DOHH2 (cell line): ENCODE results near the gene IER2.

Experiments
- H3F3A ChIP-seq: fragments of 200-600 bp; sonication (generic), shearing (Covaris generic); 2 replicates; pipeline ENCODE4 v1.6.0; 2016; ENCODE audit warnings: antibody characterized with exemption, mild to moderate bottlenecking; ENCODE audit not compliant: control insufficient read depth, insufficient read depth
- H3K27ac ChIP-seq: fragments of 200-600 bp; sonication (generic); 2 replicates; pipeline ENCODE4 v1.5.1; 2014; ENCODE audit warnings: low read depth, mild to moderate bottlenecking, low read length, moderate library complexity
- H3K27me3 ChIP-seq: fragments of 200-600 bp; sonication (generic); 2 replicates; pipeline ENCODE4 v1.6.1; 2014; ENCODE audit warnings: mild to moderate bottlenecking, low read length, mixed read lengths; ENCODE audit not compliant: control insufficient read depth
- H3K36me3 ChIP-seq: fragments of 200-600 bp; sonication (generic); 2 replicates; pipeline ENCODE4 v1.6.1; 2014; ENCODE audit warnings: mild to moderate bottlenecking, low read length, moderate library complexity, mixed read lengths; ENCODE audit not compliant: control insufficient read depth
- H3K4me1 ChIP-seq: fragments of 200-600 bp; sonication (generic); 2 replicates; pipeline ENCODE4 v1.6.1; 2014; ENCODE audit warnings: mild to moderate bottlenecking, low read length, mixed read lengths; ENCODE audit not compliant: control insufficient read depth
- H3K4me2 ChIP-seq: fragments of 200-600 bp; sonication (generic); 2 replicates; pipeline ENCODE4 v1.6.0; 2014; ENCODE audit warnings: mild to moderate bottlenecking, low read length, moderate library complexity
- H3K4me3 ChIP-seq: fragments of 200-600 bp; sonication (generic); 2 replicates; pipeline ENCODE4 v1.5.1; 2014; ENCODE audit warnings: mild to moderate bottlenecking, low read length, mixed read lengths
- H3K79me2 ChIP-seq: fragments of 200-600 bp; sonication (generic); 2 replicates; pipeline ENCODE4 v1.6.1; 2014; ENCODE audit warnings: mild to moderate bottlenecking, low read length, mixed read lengths; ENCODE audit not compliant: control insufficient read depth
- H3K9me2 ChIP-seq: fragments of 200-600 bp; sonication (generic); replicated peaks from 2 replicates; pipeline ENCODE4 v1.6.1; 2014; ENCODE audit warnings: mild to moderate bottlenecking, low read length, mixed read lengths; ENCODE audit not compliant: control insufficient read depth
- H3K9me3 ChIP-seq: fragments of 200-600 bp; sonication (generic); 2 replicates; pipeline ENCODE4 v1.6.1; 2014; ENCODE audit warnings: antibody characterized with exemption, low read length, mixed read lengths; ENCODE audit not compliant: control insufficient read depth, insufficient read depth
- H4K20me1 ChIP-seq: fragments of 200-600 bp; sonication (generic); 2 replicates; pipeline ENCODE4 v1.6.0; 2014; ENCODE audit warnings: low read depth, mild to moderate bottlenecking, antibody characterized with exemption, low read length, moderate library complexity; ENCODE audit not compliant: control insufficient read depth, insufficient read depth
- CTCF ChIP-seq: fragments of 200-600 bp; sonication (generic); IDR thresholded peaks from one replicate; pipeline ENCODE4 v1.5.1; 2014; ENCODE audit warnings: antibody characterized with exemption, mild to moderate bottlenecking, low read depth, low read length; ENCODE audit not compliant: poor library complexity, severe bottlenecking
- EZH2phosphoT487 ChIP-seq: fragments of 200-600 bp; sonication (generic); IDR thresholded peaks from 2 replicates; pipeline ENCODE4 v1.6.1; 2017; ENCODE audit warnings: borderline replicate concordance, mild to moderate bottlenecking, antibody characterized with exemption, low read length, moderate library complexity, mixed read lengths

Gene IER2, protein sequence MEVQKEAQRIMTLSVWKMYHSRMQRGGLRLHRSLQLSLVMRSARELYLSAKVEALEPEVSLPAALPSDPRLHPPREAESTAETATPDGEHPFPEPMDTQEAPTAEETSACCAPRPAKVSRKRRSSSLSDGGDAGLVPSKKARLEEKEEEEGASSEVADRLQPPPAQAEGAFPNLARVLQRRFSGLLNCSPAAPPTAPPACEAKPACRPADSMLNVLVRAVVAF

DNA sequence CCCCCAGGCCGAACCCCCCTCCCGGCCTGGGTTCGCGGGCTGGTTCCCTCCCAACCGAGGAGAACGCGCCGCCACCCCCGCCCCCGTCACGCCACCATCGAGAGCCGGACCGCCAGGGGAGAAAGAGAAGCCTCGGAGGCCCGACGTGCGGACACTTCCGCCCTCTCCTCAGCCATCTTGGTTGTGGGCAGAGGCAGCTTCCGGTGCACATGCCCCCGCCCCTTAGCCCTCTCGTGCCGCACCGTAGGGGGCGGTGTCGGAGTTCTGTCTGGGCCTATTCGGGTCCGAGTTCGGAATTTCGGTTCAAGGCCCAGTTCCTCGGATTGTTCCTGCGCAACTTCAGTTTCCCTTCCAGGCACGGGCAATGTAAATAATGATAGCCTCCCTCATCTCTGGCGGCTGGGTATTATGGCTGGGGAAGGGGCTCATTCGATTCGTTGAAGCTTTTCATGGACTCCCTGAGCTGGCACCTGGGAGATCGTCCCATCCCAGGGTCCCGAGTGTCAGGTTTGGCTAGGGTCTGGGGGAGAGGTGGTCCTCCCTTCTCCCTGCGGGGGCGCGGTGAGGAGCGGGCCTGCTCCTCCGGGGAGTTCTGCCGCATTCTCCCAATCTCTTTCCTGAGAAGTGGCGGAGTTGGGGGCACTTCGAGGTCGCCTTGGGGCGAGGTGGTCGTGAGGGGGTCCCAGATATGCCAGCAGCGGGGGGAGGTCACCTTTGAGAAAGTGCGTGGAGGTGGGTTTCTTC, at the start of gene IER2, which contains the start of gene STX10:
IER2 (plus strand) TSS at position 225 of the 744 bp plus-strand sequence. CDS start 2,776 bp downstream, outside the sequence.
STX10 (minus strand) TSS at position 189 of the 744 bp plus-strand sequence. CDS start 202 bp downstream, outside the sequence.
- Histone ChIP-seq H3K36me3 (peaks cover 36% of the 10 kb centered on the region), H3K4me3 (peak within 1 kb of the TSS; percentile 96), H3K9me3 (no peaks in the 10 kb centered on the region), H3K4me1 (peaks cover 34% of the 10 kb centered on the region), H4K20me1 (peaks cover 8% of the 10 kb centered on the region; the same call in 1 of the 2 replicates), H3K4me2 (peak within 1 kb of the TSS; percentile 78), H3K27me3 (no peaks in the 10 kb centered on the region), H3K79me2 (peaks cover 54% of the 10 kb centered on the region), H3F3A (peaks cover 20% of the 10 kb centered on the region), H3K9me2 (no peaks in the 10 kb centered on the region), H3K27ac (peak within 1 kb of the TSS; percentile 98)
- TF ChIP-seq CTCF = peak; percentile 56
- no peak for TF ChIP-seq EZH2phosphoT487

GRCh38 chr19:13100841-13101589, 49.2 kb upstream of the IER2 start:
- H3K4me3 ChIP-seq = peak overlapping the region; percentile 86
- peaks cover 64% of the 10 kb centered on the region for H3K79me2 ChIP-seq
- peak; percentile 92 for TF ChIP-seq CTCF
- TF ChIP-seq EZH2phosphoT487 = no peak
- no peaks in the 10 kb centered on the region for H3K9me2 ChIP-seq
- peaks cover 44% of the 10 kb centered on the region for H3K36me3 ChIP-seq
- H3K4me2 ChIP-seq = peak overlapping the region; percentile 100
- H3K27me3 ChIP-seq = no peaks in the 10 kb centered on the region
- H3K27ac ChIP-seq = peak overlapping the region; percentile 99
- peaks cover 84% of the 10 kb centered on the region for H3K4me1 ChIP-seq
- H3F3A ChIP-seq = peaks cover 46% of the 10 kb centered on the region
- H3K9me3 ChIP-seq = no peaks in the 10 kb centered on the region
- H4K20me1 ChIP-seq = no peaks in the 10 kb centered on the region; the same call in 1 of the 2 replicates

DNA sequence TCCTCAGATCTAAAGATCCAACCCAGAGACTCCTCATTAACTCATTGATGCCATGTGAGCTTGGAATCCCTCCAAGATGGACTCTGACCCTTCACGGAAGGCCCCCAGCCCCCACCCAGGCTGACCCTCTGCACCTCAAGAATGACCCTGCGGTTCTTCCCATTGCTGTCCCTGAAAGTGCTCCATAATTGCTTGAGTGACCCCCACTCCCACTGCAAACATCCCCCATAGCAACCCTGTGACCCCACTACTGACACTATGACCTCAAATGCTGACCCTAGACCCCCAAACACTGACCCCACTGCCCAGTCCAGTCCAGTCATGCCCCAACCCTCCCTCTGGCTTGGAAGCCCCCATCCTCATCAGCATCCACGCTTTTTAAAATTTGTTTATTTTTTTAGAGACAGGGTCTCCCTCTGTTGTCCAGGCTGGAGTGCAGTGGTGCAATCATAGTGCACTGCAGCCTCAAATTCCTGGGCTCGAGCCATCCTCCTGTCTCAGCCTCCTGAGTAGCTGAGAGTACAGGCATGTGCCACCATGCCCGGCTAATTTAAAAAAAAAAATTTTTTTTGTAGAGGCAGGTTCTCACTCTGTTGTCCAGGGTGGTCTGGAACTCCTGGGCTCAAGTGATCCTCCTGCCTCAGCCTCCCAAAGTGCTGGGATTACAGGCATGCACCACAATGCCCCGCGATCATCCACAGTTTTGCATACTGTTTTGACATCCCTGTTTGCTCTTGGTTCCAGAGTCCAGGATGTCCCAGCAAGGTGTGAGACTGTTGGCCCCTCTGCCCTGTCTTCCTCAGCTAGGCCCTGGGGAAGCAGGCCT, 48.4 kb upstream of the IER2 start:
- Histone ChIP-seq H3K9me2 (no peaks in the 10 kb centered on the region), H3K79me2 (peaks cover 64% of the 10 kb centered on the region), H4K20me1 (no peaks in the 10 kb centered on the region; the same call in 1 of the 2 replicates), H3K4me1 (peaks cover 81% of the 10 kb centered on the region), H3K27ac (peak overlapping the region; percentile 99), H3K9me3 (no peaks in the 10 kb centered on the region), H3K36me3 (peaks cover 46% of the 10 kb centered on the region), H3F3A (peaks cover 46% of the 10 kb centered on the region), H3K4me3 (peak overlapping the region; percentile 86), H3K27me3 (no peaks in the 10 kb centered on the region), H3K4me2 (peak overlapping the region; percentile 100)
- no peak for TF ChIP-seq EZH2phosphoT487
- peak; percentile 46 for TF ChIP-seq CTCF
